OCI-LY1 (cell line): ENCODE data around the gene CTSD.

Source experiments
- H2AFZ ChIP-seq: fragments of 200-600 bp; sonication (generic), shearing (Covaris generic); 2 replicates; pipeline ENCODE4 v1.6.0; 2014; ENCODE audit warnings: antibody characterized with exemption, mild to moderate bottlenecking, low read length
- H3F3A ChIP-seq: fragments of 200-600 bp; sonication (generic), shearing (Covaris generic); 2 replicates; pipeline ENCODE4 v1.6.0; 2014; ENCODE audit warnings: mild to moderate bottlenecking, antibody characterized with exemption, low read length, moderate library complexity; ENCODE audit not compliant: insufficient read depth
- H3K27ac ChIP-seq: fragments of 200-600 bp; sonication (generic); 2 replicates; pipeline ENCODE4 v1.5.1; 2014; ENCODE audit warnings: low read length, mixed run types, mild to moderate bottlenecking, low read depth; ENCODE audit not compliant: poor library complexity, severe bottlenecking
- H3K27me3 ChIP-seq: fragments of 200-600 bp; sonication (generic); 2 replicates; pipeline ENCODE4 v1.6.0; 2014; ENCODE audit warnings: antibody characterized with exemption, mild to moderate bottlenecking, low read length, moderate library complexity; ENCODE audit not compliant: insufficient read depth
- H3K36me3 ChIP-seq: fragments of 200-600 bp; sonication (generic); 2 replicates; pipeline ENCODE4 v1.6.1; 2014; ENCODE audit warnings: mild to moderate bottlenecking, antibody characterized with exemption, low read length, moderate library complexity, mixed read lengths; ENCODE audit not compliant: insufficient read depth
- H3K4me1 ChIP-seq: fragments of 200-600 bp; sonication (generic); 2 replicates; pipeline ENCODE4 v1.5.1; 2014; ENCODE audit warnings: mild to moderate bottlenecking, low read length, moderate library complexity; ENCODE audit not compliant: insufficient read depth, severe bottlenecking
- H3K4me2 ChIP-seq: fragments of 200-600 bp; sonication (generic), shearing (Covaris generic); 2 replicates; pipeline ENCODE4 v1.6.1; 2014; ENCODE audit warnings: low read length
- H3K4me3 ChIP-seq: fragments of 200-600 bp; sonication (generic); 2 replicates; pipeline ENCODE4 v1.5.1; 2014; ENCODE audit warnings: low read length, low read depth, mild to moderate bottlenecking, mixed read lengths; ENCODE audit not compliant: poor library complexity, severe bottlenecking
- H3K79me2 ChIP-seq: fragments of 200-600 bp; shearing (Covaris generic); 2 replicates; pipeline ENCODE4 v1.6.1; 2016; ENCODE audit warnings: mixed run types, low read length, mixed read lengths; ENCODE audit not compliant: insufficient read depth
- H3K9ac ChIP-seq: fragments of 200-600 bp; sonication (generic), shearing (Covaris generic); 2 replicates; pipeline ENCODE4 v1.6.1; 2014; ENCODE audit warnings: mild to moderate bottlenecking, low read length, mixed read lengths
- H3K9me2 ChIP-seq: fragments of 200-600 bp; sonication (generic), shearing (Covaris generic); 2 replicates; pipeline ENCODE4 v1.6.1; 2014; ENCODE audit warnings: low read depth, mild to moderate bottlenecking, low read length, mixed read lengths
- H3K9me3 ChIP-seq: fragments of 200-600 bp; shearing (Covaris generic); 2 replicates; pipeline ENCODE4 v1.6.1; 2014; ENCODE audit warnings: low read length, mixed read lengths
- H4K20me1 ChIP-seq: fragments of 200-600 bp; sonication (generic), shearing (Covaris generic); 2 replicates; pipeline ENCODE4 v1.6.0; 2016; ENCODE audit warnings: mild to moderate bottlenecking, low read length; ENCODE audit not compliant: insufficient read depth
- CTCF ChIP-seq: fragments of 200-600 bp; sonication (generic), shearing (Covaris generic); IDR thresholded peaks from 2 replicates; pipeline ENCODE4 v1.5.1; 2017; ENCODE audit warnings: mild to moderate bottlenecking, antibody characterized with exemption, low read length, moderate library complexity, mixed read lengths
- EZH2 ChIP-seq: fragments of 200-600 bp; sonication (generic), shearing (Covaris generic); IDR thresholded peaks from 2 replicates; pipeline ENCODE4 v1.8.0; 2017; ENCODE audit warnings: borderline replicate concordance, mixed run types, mild to moderate bottlenecking, antibody characterized with exemption, low read length, moderate library complexity, mixed read lengths

The CTSD gene

GRCh38 chr11:1767399-1768140 lies 3.8 kb upstream of the CTSD start:
- H3K4me2 ChIP-seq: no peak overlapping the region
- no peaks in the 10 kb centered on the region for H3K36me3 ChIP-seq
- no peaks in the 10 kb centered on the region for H4K20me1 ChIP-seq
- no peaks in the 10 kb centered on the region for H3F3A ChIP-seq
- 0 out of 2 replicates have a peak, but pooled peaks cover 3% of the 10 kb centered on the region for H3K27me3 ChIP-seq
- no peak overlapping the region for H2AFZ ChIP-seq
- no peaks in the 10 kb centered on the region for H3K9me3 ChIP-seq
- H3K9ac ChIP-seq: no peak overlapping the region
- no peak overlapping the region for H3K27ac ChIP-seq
- TF ChIP-seq CTCF (no peak), EZH2 (no peak)
- peaks cover 13% of the 10 kb centered on the region for H3K4me1 ChIP-seq
- no peak overlapping the region for H3K4me3 ChIP-seq
- no peaks in the 10 kb centered on the region for H3K9me2 ChIP-seq
- no peaks in the 10 kb centered on the region for H3K79me2 ChIP-seq

GRCh38 chr11:1766719-1767398 lies 3.1 kb upstream of the CTSD start:
- H3K27me3 ChIP-seq: 0 out of 2 replicates have a peak, but pooled peaks cover 3% of the 10 kb centered on the region
- no peak overlapping the region for H3K4me3 ChIP-seq
- no peak overlapping the region for H3K9ac ChIP-seq
- H3K27ac ChIP-seq: no peak overlapping the region
- TF ChIP-seq CTCF: no peak
- TF ChIP-seq EZH2: no peak
- no peaks in the 10 kb centered on the region for H3K36me3 ChIP-seq
- no peaks in the 10 kb centered on the region for H4K20me1 ChIP-seq
- H3K9me2 ChIP-seq: no peaks in the 10 kb centered on the region
- H3K4me1 ChIP-seq: peaks cover 17% of the 10 kb centered on the region
- no peaks in the 10 kb centered on the region for H3K79me2 ChIP-seq
- no peaks in the 10 kb centered on the region for H3K9me3 ChIP-seq
- H3K4me2 ChIP-seq: no peak overlapping the region
- no peak overlapping the region for H2AFZ ChIP-seq
- H3F3A ChIP-seq: no peaks in the 10 kb centered on the region

- Histone ChIP-seq H3F3A (no peaks in the 10 kb centered on the region), H3K9ac (no peak overlapping the region), H3K4me2 (no peak overlapping the region), H3K27me3 (no peaks in the 10 kb centered on the region), H3K9me3 (no peaks in the 10 kb centered on the region), H2AFZ (no peak overlapping the region), H3K36me3 (no peaks in the 10 kb centered on the region), H3K79me2 (no peaks in the 10 kb centered on the region), H3K4me1 (peaks cover 17% of the 10 kb centered on the region), H3K27ac (no peak overlapping the region), H3K4me3 (no peak overlapping the region), H4K20me1 (no peaks in the 10 kb centered on the region), H3K9me2 (no peaks in the 10 kb centered on the region)
- TF ChIP-seq EZH2 (no peak), CTCF (peak; percentile 30; the same call in 1 of the 2 replicates)
Observed at GRCh38 chr11:1765871-1766718, 2.4 kb upstream of the CTSD start.
